ENCODE results near the gene ETF1.

DNA sequence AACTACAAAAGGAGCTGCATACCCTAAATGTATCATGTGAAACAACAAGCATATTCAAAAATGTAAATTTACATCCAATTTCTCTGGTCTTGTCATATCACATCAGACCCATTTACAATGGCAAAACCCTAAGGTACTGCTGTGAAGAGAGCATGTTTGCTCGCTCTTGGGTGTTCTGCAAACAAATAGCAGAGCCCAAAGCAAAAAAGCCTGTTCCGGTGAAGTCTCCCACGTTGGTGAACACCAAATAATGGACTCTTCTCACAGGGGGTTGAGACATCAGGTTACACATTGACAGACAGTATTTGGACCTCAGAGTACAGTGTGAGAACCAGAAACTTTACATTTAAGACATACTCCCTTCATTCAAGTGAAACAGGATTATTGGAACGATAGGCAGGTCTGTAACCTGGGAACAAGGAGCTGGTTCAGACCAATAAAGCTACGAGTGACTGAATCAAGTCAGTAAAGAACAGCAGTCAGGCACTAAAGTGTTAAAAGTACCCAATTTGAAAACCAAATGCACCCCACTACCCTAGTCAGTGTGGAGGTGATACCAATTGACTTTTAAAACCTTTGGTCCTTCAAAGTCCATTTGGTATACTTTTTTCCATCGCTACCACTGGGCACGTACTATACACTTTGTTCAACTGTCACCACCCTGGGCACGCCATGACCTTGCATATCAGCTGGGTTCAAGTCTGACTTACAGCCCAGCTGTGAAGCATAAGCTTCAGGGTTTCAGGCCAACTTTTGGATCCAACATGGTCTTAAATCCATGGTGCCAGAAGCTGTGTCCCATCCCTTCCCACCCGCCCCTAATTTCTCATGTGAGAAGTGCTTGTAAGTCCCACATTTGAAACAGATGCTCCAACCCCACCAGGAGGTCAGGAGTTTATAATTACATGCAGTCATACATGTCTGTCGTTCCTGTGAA, 36.4 kb downstream of the ETF1 start:
- TF ChIP-seq, protein P1, sequence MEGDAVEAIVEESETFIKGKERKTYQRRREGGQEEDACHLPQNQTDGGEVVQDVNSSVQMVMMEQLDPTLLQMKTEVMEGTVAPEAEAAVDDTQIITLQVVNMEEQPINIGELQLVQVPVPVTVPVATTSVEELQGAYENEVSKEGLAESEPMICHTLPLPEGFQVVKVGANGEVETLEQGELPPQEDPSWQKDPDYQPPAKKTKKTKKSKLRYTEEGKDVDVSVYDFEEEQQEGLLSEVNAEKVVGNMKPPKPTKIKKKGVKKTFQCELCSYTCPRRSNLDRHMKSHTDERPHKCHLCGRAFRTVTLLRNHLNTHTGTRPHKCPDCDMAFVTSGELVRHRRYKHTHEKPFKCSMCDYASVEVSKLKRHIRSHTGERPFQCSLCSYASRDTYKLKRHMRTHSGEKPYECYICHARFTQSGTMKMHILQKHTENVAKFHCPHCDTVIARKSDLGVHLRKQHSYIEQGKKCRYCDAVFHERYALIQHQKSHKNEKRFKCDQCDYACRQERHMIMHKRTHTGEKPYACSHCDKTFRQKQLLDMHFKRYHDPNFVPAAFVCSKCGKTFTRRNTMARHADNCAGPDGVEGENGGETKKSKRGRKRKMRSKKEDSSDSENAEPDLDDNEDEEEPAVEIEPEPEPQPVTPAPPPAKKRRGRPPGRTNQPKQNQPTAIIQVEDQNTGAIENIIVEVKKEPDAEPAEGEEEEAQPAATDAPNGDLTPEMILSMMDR (IDR thresholded peaks at IDR 0.05) = no peak
- no peak for TF ChIP-seq POLR2A (IDR thresholded peaks at IDR 0.05)
